Sciatic nerve (tissue), 2 donors: ENCODE results near the gene ACTN4. TPM values are rescaled to one million over a fixed set of nuclear protein-coding genes. Genes with fewer than 3 reads are reported as not detected.

Source experiments
- ATAC-seq: fragments of 200-7000 bp; cut with Tn5 transposase; one replicate; pipeline ENCODE4 v1.9.1; 2020; ENCODE audit warnings: mild to moderate bottlenecking, moderate library complexity
- DNase-seq: peaks from one replicate; pipeline ENCODE4 v3.0.0-alpha.2; 2020; ENCODE audit warnings: low spot score
- intact Hi-C: fragments of 100-400 bp; cut with DNase I; formaldehyde crosslinking; loops from one replicate; pipeline ENCODE4 v1.14.2; 2022
- total RNA-seq: library from RNA; stranded (reverse); fragmentation: NEBNext Ultra II Directional; extraction: Animal tissue kit (Norgen Biotek cat#: 25700); gene quantifications from one replicate; pipeline ENCODE4 v1.2.1, GENCODE V29; 2021
- donor health status: DM: no; HTN: no; CAD: no.
- donor health status: DM: no; HTN: no; CAD: no.

ACTN4 gene
- total RNA-seq, 1 donor from 2014 or later = 597 TPM

GRCh38 chr19:38686530-38686888, 39.1 kb downstream of the ACTN4 start:
- no peak for ATAC-seq
- no peak for DNase-seq
- intact Hi-C loops = no loop called here

GRCh38 chr19:38687837-38688378, 40.5 kb downstream of the ACTN4 start:
- DNase-seq = no peak
- ATAC-seq = no peak
- intact Hi-C loops = no loop called here

DNA sequence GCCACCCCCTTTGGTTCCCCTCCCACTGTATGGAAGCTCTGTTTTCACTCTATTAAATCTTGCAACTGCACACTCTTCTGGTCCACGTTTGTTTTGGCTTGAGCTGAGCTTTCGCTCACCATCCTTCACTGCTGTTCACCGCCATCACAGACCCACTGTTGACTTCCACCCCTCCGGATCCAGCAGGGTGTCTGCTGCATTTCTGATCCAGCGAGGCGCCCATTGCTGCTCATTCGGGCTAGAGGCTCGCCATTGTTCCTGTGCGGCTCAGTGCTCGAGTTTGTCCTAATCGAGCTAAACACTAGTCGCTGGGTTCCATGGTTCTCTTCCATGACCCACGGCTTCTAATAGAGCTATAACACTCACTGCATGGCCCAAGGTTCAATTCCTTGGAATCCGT, 42.7 kb downstream of the ACTN4 start:
- intact Hi-C loops = no loop called here
- no peak for ATAC-seq
- no peak for DNase-seq

- ATAC-seq = no peak
- DNase-seq = no peak
- intact Hi-C loops = no loop called here
These were observed 43.4 kb downstream of the ACTN4 start for GRCh38 chr19:38690832-38691231.

GRCh38 chr19:38691938-38692457, 44.5 kb downstream of the ACTN4 start:
- DNase-seq = no peak
- intact Hi-C loops = no loop called here
- peak; percentile 61 for ATAC-seq

DNA sequence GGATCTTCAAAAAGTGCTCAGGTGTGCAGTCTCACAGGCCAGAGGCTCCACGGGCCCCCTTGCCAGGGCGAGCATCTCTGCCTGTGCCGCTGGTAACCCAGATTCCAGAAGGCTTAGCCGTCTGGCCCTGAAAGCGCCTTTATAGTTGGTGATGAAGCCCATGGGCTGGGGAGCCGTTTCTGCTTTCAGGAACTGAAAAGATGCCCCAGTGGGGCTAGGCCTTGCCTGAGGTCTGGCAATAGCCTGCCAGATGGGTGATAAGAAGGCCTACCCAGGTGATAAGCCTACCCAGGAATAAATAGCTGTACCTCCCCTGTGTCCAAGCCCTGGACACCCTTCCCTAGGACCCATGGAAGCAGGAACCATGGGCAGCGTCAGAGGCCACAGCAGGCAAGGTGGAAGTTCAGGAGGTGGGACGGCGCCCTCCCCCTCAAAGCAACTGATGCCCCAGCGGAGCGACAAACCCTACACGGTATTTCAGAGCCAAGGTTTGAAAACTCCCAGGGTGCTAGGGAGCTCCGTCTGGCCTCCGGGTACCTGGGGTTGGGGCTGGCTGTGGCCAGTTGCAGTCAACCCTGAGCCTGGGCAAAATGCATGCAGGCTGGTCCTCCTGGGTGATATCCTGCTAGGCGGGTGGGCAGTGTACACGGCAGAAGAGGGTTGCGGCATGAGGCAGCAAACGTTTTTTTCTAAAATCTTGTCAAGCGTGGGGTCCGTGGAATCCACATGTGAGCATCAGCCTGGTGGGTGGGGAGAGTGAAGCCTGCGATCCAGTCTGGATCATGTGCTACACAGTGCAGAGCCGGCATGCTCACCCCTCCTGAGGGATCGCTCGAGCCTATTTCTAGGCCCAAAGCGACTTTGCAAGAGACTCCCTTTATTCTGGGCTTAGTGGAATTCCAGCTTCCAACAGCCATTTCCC, 45.3 kb downstream of the ACTN4 start:
- intact Hi-C loops = no loop called here
- ATAC-seq (peak; percentile 74), DNase-seq (no peak)

- intact Hi-C loops = no loop called here
- ATAC-seq (peak; percentile 65), DNase-seq (peak; percentile 80)
These were observed 46.2 kb downstream of the ACTN4 start for GRCh38 chr19:38693380-38694223.

DNA sequence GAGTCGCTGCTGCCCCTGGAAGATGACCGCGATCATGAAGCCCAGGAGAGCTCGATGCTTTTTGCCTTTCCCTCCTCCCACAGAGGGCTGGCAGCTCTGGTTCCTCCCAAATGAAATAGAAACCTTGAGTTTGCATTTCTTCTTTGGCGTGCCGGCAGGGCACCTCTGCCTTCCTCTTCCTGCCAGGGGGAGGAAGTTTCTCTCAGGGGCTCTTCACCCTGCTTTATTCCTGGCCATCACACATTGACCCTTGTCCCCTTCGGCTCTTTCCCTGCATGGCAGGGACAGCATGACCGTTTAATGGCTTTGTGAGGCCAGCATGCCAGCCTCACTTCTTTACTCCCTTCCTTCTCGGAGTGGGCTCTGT, 47.9 kb downstream of the ACTN4 start:
- ATAC-seq = no peak
- no peak for DNase-seq
- intact Hi-C loops = no loop called here

DNA sequence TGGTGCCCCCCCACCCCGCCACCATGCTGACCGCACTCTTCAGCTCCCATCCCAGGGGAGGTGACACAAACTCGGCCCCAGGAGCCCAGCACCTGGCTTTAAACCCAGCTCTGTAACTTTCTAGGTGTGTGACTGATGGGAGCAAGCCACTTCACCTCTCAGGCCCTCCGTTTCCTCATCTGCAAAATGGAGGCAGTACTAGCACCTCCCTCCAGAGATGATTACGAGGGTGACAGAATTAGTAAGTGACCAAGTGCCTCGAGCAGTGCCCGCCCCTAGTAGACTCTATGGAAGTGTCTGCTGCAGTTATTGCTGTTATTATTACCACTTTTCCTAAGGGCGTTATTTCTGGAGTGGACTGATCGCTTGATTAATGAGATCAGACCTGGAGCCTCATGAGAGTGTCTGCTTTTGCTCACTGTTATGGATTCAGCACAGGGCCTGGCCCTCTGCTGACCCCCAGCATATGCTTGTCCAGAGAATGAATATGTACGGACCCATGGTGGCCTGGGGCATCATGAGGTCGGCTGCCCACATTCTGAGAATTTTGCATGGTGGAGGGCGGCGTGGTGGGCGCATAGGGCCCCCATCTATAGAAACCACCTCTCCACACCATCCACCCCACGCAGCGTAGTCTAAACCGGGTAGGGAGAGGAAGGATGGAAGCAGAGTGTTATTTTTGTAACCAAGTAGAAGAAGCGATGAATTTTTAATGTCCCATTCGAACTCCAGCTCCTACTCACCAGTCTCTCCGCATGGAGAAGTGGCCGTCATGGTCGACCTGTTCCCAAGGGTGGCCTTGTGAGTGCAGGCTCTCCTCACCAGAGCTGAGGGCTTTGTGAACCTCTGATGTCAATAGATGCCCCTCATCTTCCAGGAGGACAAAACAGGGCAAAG, 48.6 kb downstream of the ACTN4 start:
- ATAC-seq = no peak
- intact Hi-C loops = no loop called here
- no peak for DNase-seq

- intact Hi-C loops = no loop called here
- DNase-seq = no peak
- no peak for ATAC-seq
These were observed 49.2 kb downstream of the ACTN4 start for GRCh38 chr19:38696729-38697055.

DNA sequence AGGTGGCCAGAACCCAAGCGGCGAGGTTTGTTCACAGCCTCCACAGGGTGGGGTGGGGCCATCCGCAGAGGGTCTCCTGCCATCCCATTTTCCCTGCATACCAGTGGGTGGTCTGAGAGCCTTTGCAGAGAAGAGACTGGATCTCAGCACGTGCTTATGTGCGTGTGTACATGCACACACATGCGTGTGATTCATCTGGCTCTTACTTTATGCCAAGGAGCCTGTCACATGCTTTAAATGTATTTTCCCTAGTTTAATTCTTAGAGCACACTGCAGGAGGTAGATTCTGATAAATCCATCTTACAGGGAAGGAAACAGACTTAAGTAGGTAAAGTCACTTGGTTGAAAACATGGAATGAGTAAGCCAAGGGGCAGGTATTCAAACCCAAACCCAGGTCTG, 49.7 kb downstream of the ACTN4 start:
- intact Hi-C loops = no loop called here
- ATAC-seq = no peak

DNA sequence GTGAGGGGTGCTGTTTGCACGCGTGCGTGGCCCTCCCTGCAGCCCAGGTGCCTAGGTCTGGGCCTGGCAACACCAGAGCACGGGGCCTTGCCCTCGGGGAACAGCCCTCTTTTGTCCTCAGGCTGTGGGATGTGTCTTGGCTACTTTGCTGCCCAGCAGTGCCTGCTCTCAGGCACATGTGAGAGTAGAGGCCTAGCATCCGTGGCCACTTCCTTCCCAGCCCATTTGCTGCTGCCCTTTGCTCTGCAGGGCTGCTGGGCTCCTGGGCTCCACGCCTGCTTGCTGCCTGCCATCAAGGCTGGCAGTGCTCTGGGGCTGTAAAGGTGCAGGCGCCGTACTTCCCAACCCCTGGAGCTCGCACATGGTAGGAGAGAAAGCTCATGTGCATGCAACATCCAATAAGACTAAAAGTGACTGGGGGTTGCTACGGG, 50.2 kb downstream of the ACTN4 start:
- no peak for ATAC-seq
- no peak for DNase-seq
- intact Hi-C loops = no loop called here

More for the DNA sequence above, 49.7 kb downstream of the ACTN4 start:
- no peak for DNase-seq

DNA sequence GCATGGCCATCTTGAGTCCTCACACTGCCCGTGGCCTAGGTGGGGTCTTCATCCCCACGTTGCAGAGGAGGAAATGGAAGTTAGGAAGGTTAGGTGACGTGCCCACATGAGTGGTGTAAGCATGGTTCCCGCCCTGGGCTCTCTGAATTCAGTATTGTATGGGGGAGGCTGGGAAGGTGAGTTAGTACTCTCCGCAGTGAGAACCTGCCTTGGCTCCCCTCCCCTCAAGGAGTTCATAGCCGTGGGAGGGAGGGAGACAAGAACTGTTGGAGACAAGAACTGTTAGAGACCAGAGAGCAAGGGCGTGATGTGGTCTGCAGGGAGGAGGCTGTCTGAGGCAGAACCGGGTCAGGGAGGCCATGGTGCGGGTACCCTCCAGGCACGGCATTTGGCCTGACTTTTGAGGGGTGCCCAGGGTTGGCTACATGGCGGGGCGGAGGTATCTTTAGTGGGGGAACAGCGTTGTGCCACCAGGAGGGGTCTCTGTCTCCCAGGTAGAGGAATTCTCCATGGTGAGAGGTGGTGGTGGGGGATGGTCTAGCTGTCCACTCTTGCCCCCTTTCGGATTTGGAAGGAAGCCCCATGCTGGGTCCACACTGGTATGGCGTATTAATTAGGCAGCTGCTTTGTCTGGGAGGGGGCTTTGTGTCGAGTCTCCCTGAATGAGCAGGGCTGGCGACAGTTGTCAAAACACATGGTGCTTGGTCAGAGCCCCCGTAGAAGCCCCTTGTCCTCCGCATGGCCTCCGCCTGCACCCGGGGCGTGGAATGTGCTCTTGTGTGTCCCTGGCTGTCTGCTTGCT, 51.0 kb downstream of the ACTN4 start:
- intact Hi-C loops = no loop called here
- DNase-seq (peak; percentile 56), ATAC-seq (no peak)

DNA sequence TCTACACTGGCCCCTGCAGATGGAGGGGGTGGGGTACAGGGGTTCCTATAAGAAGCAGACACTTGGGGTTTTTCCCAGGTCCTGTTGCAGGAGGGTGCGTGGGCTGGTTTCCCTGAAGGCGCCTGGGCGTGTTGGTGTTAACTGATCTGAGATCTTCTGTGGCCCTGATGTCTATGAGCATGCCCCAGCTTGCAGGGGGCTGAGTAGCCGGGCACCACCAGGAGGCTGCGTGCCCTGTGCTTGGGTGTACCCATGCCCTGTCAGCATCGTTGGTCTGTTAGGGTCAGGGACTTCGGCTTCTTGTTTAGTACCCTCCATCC, 51.5 kb downstream of the ACTN4 start:
- no peak for DNase-seq
- no peak for ATAC-seq
- intact Hi-C loops = no loop called here

DNA sequence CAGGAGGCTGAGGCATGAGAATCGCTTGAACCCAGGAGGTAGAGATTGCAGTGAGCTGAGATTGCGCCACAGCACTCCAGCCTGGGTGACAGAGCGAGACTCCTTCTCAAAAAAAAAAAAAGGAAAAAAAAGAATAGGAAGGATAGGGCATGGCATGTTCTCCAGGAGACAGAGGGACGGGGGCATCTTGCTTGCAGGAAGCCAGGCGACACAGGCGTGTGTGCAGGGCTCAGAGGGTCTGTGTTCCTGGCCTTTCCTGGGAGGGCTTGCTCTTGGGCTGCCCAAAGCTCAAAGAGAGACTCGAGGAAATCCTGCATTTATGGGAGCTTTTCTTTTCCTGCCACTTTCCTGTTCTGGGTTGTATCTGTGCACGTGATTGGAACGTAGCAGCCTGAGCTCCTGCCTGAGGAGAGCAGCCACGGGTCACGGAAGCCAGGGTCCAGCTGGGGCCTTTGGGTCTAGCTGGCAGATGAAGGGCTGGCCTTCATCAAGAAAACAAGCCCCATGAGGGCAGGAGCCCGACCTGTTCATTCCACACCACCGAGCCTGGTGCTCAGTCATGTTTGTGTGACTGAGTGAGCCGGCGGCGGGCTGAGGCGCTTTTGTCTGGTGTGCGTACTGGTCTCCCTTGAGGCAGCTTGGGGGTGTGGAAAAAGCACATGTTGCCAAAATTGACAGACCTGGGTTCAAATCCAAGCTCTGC, 52.3 kb downstream of the ACTN4 start:
- intact Hi-C loops = no loop called here
- DNase-seq (no peak), ATAC-seq (peak; percentile 18)

GRCh38 chr19:38700350-38700901, 53.0 kb downstream of the ACTN4 start:
- no peak for DNase-seq
- no peak for ATAC-seq
- intact Hi-C loops = no loop called here

DNA sequence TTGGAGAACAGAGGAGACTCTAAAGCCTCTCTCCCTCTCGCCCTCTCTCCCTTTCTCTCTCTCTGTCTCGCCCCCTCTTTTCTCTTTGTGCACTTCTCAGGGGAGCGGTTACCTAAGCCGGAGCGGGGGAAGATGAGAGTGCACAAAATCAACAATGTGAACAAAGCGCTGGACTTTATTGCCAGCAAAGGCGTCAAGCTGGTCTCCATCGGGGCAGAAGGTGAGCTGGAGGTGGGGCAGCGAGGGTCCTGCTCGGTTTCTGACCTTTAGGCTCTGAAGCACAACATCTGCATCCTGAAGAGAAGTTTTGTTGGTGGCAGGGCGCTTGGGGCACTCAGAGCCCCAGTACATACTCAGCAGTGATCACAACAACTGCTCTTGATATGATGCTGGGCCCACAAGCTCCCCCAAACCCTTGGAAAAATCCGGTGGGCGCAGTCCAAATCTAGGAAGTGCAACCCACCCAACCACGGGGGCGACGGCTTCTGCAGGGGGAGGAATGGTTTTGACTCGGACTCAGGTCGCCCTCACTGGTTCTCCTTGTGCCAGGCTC, 53.5 kb downstream of the ACTN4 start:
- intact Hi-C loops = no loop called here
- no peak for ATAC-seq

More for the DNA sequence above, 53.5 kb downstream of the ACTN4 start:
- no peak for DNase-seq
